GM19324 (cell line): Measurements from ENCODE around the gene TMEM187.

Experiments
- ATAC-seq: cut with Tn5 transposase; IDR thresholded peaks from one replicate; pipeline ENCODE4 v1.9.1; 2021; ENCODE audit warnings: mild to moderate bottlenecking, moderate library complexity; ENCODE audit not compliant: unreplicated experiment, low FRiP score

The TMEM187 gene

DNA sequence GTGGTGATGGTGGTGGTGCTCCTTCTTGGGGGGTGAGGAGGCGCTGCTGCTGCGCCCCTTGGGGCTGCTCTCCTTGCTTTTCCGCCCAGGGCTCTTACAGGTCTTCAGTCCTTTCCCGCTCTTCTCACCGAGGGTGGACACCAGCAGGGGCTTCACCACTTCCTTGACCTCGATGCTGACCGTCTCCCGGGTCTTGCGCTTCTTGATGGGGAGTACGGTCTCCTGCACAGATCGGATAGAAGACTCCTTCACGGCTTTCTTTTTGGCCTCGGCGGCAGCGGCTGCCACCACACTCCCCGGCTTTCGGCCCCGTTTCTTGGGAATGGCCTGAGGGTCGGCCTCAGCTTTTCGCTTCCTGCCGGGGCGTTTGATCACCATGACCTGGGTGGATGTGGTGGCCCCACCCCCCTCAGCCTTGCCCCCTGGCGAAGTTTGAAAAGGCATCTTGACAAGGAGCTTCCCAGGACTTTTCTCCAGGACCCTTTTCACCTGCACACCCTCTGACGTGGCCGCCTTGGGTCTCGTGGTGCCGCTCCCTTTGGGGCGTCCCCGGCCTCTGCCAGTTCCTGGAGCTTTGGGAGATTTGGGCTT, 58.3 kb downstream of the TMEM187 start:
- no peak for ATAC-seq

- no peak for ATAC-seq
Observed at GRCh38 chrX:154032160-154032559, 59.6 kb downstream of the TMEM187 start.

- ATAC-seq = no peak
Observed at GRCh38 chrX:154032653-154033052, 60.1 kb downstream of the TMEM187 start.
